Adrenal gland (tissue), 5 donors: ENCODE data around the gene RNF214.

ENCODE experiments used
- CTCF ChIP-seq, 6 experiments: fragments of 450-650 bp in 4 of 6; fragments of 200-600 bp in 2 of 6; sonication (generic) in 1 of 6; IDR thresholded peaks; 1 replicate in 5 of 6; 2 replicates in 1 of 6; pipeline versions ENCODE4 v1.5.1 to v1.8.0; 2016 to 2021; ENCODE audit warnings: antibody characterized with exemption in 6 of 6, mild to moderate bottlenecking in 2 of 6, moderate library complexity in 1 of 6
- POLR2A ChIP-seq, 2 donors: fragments of 450-650 bp; IDR thresholded peaks; one replicate each; pipeline ENCODE4 v1.6.1; 2017; ENCODE audit warnings: antibody characterized with exemption in 2 of 2, mild to moderate bottlenecking in 2 of 2, moderate library complexity in 1 of 2
- donor health status: DM: no; HTN: no; CAD: no.

DNA sequence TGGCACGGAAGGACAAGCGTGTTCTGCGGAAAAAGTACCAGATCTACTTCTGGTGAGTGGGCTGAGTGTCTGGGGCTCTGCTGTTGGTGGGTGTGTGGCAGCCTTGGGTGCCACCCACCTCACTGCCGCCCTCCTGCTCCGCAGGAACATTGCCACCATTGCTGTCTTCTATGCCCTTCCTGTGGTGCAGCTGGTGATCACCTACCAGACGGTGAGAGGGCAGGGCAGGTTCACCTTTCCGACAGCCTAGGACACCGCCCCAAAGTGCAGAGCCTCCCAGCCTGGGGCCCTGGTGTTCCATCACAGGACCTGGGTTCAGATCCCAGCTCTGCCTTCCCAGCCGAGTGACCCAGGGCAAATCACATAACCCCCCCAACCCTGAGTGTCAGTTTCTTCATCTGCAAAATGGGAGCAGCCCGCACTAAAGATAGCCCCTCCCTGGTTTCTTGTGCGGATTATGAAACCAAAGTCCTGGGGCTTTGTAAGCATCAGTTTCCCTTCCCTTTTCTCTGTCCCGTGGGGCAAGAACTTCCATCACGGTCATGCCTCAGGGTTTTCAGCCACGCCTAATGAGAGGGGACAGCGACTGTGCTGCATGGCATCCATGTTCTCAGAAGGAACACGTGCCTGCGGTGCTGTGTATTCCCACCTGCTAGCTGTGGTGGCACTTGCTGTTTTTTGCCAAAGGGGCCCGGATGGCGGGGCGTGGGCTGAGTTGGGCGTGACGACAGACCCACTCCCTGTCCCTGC, 43.1 kb upstream of the RNF214 start:
- TF ChIP-seq CTCF (IDR thresholded peaks at IDR 0.05) (no peak), POLR2A (IDR thresholded peaks at IDR 0.05) (no peak)
